ENCODE results near the gene SELENOO.

- TF ChIP-seq CREB5 (CRISPR knock-in tag; IDR thresholded peaks at IDR 0.05; ENCODE audit: low read depth) (no peak), RARB (CRISPR knock-in tag; IDR thresholded peaks at IDR 0.05) (no peak), SNAI2 (CRISPR knock-in tag; IDR thresholded peaks at IDR 0.05) (no peak), PATZ1 (CRISPR knock-in tag; IDR thresholded peaks at IDR 0.05; ENCODE audit: borderline replicate concordance) (no peak), GLIS3 (CRISPR knock-in tag; IDR thresholded peaks at IDR 0.05) (no peak), ZFP3 (CRISPR knock-in tag; IDR thresholded peaks at IDR 0.05) (no peak), CSDC2 (CRISPR knock-in tag; IDR thresholded peaks at IDR 0.05) (no peak)
Observed at GRCh38 chr22:50232481-50233151, 31.8 kb downstream of the SELENOO start.
